Tibial nerve (tissue), 4 donors: ENCODE measurements around the gene TNS3. TPM values are rescaled to one million over a fixed set of nuclear protein-coding genes. Genes with fewer than 3 reads are reported as not detected.

Source experiments
- DNase-seq, 2 donors: peaks; one replicate each; pipeline ENCODE4 v3.0.0-alpha.2; 2019; ENCODE audit warnings: low spot score in 2 of 2
- H3K27ac ChIP-seq, 4 donors: fragments of 200-600 bp; sonication (generic) in 3 of 4; one replicate each; pipeline ENCODE4 v1.5.1; 2017 to 2019; ENCODE audit warnings: mild to moderate bottlenecking in 1 of 4
- H3K27me3 ChIP-seq, 2 donors: fragments of 200-600 bp; sonication (generic) in 1 of 2; one replicate each; pipeline versions ENCODE4 v1.5.1 to v1.6.0; 2017 to 2019
- H3K36me3 ChIP-seq, 3 donors: fragments of 200-600 bp; sonication (generic); one replicate each; pipeline ENCODE4 v1.5.1; 2018 to 2019
- H3K4me1 ChIP-seq, 4 donors: fragments of 200-600 bp; sonication (generic) in 3 of 4; one replicate each; pipeline ENCODE4 v1.5.1; 2017 to 2019
- H3K4me3 ChIP-seq, 4 donors: fragments of 200-600 bp; sonication (generic) in 3 of 4; one replicate each; pipeline ENCODE4 v1.5.1; 2017 to 2019; ENCODE audit warnings: mild to moderate bottlenecking in 1 of 4, moderate library complexity in 1 of 4
- H3K9me3 ChIP-seq, 4 donors: fragments of 200-600 bp; sonication (generic) in 3 of 4; one replicate each; pipeline ENCODE4 v1.5.1; 2017 to 2019
- CTCF ChIP-seq, 5 experiments: fragments of 200-600 bp in 3 of 5; fragments of 450-650 bp in 2 of 5; sonication (generic) in 3 of 5; IDR thresholded peaks; one replicate each; pipeline ENCODE4 v1.5.1; 2016 to 2019; ENCODE audit warnings: antibody characterized with exemption in 5 of 5, mild to moderate bottlenecking in 3 of 5, moderate library complexity in 2 of 5
- EP300 ChIP-seq, 2 donors: sonication (generic); formaldehyde crosslinking; IDR thresholded peaks; one replicate each; pipeline ENCODE4 v1.6.1; 2017; ENCODE audit warnings: antibody characterized with exemption in 2 of 2, mild to moderate bottlenecking in 1 of 2
- POLR2A ChIP-seq, 2 donors: fragments of 450-650 bp; IDR thresholded peaks; one replicate each; pipeline ENCODE4 v1.6.1; 2017; ENCODE audit warnings: antibody characterized with exemption in 2 of 2, mild to moderate bottlenecking in 2 of 2, moderate library complexity in 2 of 2
- WGBS, 2 donors: methylation state at CpG; one replicate each; pipeline ENCODE4 v1.1.5; 2018; 5-methylcytosine and 5-hydroxymethylcytosine counted together
- total RNA-seq, 4 donors: library from RNA; depleted of rRNA; stranded (reverse); fragments of >200 nt; gene quantifications; one replicate each; pipeline ENCODE4 v1.1.0, GENCODE V29; 2016

The TNS3 gene
- total RNA-seq, 4 donors from 2014 or later = 118 to 142 (median 133) TPM

GRCh38 chr7:47497367-47498096 is 84.4 kb downstream of the TNS3 start:
- no peak for DNase-seq
- WGBS, 2 donors = 33 to 41% methylated on average over 12 of the region's 12 CpGs
- no peaks in the 10 kb centered on the region for H3K9me3 ChIP-seq
- H3K4me3 ChIP-seq = no peak overlapping the region
- H3K27ac ChIP-seq = peak overlapping the region; percentile 14 to 69 (median 47)
- TF ChIP-seq EP300 (IDR thresholded peaks at IDR 0.05) (peak in 1 of 2 donors; percentile 10), POLR2A (IDR thresholded peaks at IDR 0.05) (no peak), CTCF (IDR thresholded peaks at IDR 0.05) (no peak)
- no peaks in the 10 kb centered on the region for H3K36me3 ChIP-seq
- H3K27me3 ChIP-seq = no peaks in the 10 kb centered on the region
- H3K4me1 ChIP-seq = peaks cover 0 to 90% (median 51%) of the 10 kb centered on the region in 4 donors

GRCh38 chr7:47496666-47497065 is 85.2 kb downstream of the TNS3 start:
- no peaks in the 10 kb centered on the region for H3K27me3 ChIP-seq
- H3K9me3 ChIP-seq = no peaks in the 10 kb centered on the region
- 57 to 63% methylated on average over 7 of the region's 7 CpGs for WGBS, 2 donors
- TF ChIP-seq EP300 (IDR thresholded peaks at IDR 0.05) (no peak), POLR2A (IDR thresholded peaks at IDR 0.05) (no peak), CTCF (IDR thresholded peaks at IDR 0.05) (no peak)
- DNase-seq = no peak
- no peak overlapping the region for H3K4me3 ChIP-seq
- H3K36me3 ChIP-seq = no peaks in the 10 kb centered on the region
- H3K4me1 ChIP-seq = peaks cover 0 to 88% (median 45%) of the 10 kb centered on the region in 4 donors
- peak overlapping the region in 2 of 4 donors; percentile 53 to 69 for H3K27ac ChIP-seq

GRCh38 chr7:47496056-47496665 is 85.8 kb downstream of the TNS3 start:
- Histone ChIP-seq H3K27ac (peak overlapping the region in 2 of 4 donors; percentile 53 to 69), H3K27me3 (no peaks in the 10 kb centered on the region), H3K36me3 (no peaks in the 10 kb centered on the region), H3K4me3 (no peak overlapping the region), H3K9me3 (no peaks in the 10 kb centered on the region), H3K4me1 (peaks cover 0 to 88% (median 42%) of the 10 kb centered on the region in 4 donors)
- WGBS, 2 donors = 74 to 77% methylated on average over 11 of the region's 11 CpGs
- no peak for DNase-seq
- TF ChIP-seq POLR2A (IDR thresholded peaks at IDR 0.05) (no peak), CTCF (IDR thresholded peaks at IDR 0.05) (no peak), EP300 (IDR thresholded peaks at IDR 0.05) (no peak)

- Histone ChIP-seq H3K27ac (peak overlapping the region in 2 of 4 donors; percentile 53 to 69), H3K36me3 (no peaks in the 10 kb centered on the region), H3K27me3 (no peaks in the 10 kb centered on the region), H3K4me1 (peaks cover 0 to 78% (median 42%) of the 10 kb centered on the region in 4 donors), H3K9me3 (no peaks in the 10 kb centered on the region), H3K4me3 (peak overlapping the region in 1 of 4 donors; percentile 1)
- 34 to 40% methylated on average over 14 of the region's 14 CpGs for WGBS, 2 donors
- DNase-seq = no peak
- TF ChIP-seq POLR2A (IDR thresholded peaks at IDR 0.05) = no peak
- no peak for TF ChIP-seq EP300 (IDR thresholded peaks at IDR 0.05)
- TF ChIP-seq CTCF (IDR thresholded peaks at IDR 0.05) = no peak
These were observed 87.7 kb downstream of the TNS3 start for GRCh38 chr7:47493976-47494911.
